Globus pallidus (tissue), 1 donor: ENCODE data around the gene IDH3B.
"Not testable (repeated sequence)": the region's sequence is repeated elsewhere in the genome, so short reads cannot be mapped to it uniquely, and the experiment has no call there.

Experiments used
- DNase-seq: peaks from one replicate; pipeline ENCODE4 v3.0.0-alpha.2; 2015; ENCODE audit warnings: low spot score

Gene IDH3B

GRCh38 chr20:2694519-2694918, 30.5 kb upstream of the IDH3B start:
- DNase-seq: no peak

DNA sequence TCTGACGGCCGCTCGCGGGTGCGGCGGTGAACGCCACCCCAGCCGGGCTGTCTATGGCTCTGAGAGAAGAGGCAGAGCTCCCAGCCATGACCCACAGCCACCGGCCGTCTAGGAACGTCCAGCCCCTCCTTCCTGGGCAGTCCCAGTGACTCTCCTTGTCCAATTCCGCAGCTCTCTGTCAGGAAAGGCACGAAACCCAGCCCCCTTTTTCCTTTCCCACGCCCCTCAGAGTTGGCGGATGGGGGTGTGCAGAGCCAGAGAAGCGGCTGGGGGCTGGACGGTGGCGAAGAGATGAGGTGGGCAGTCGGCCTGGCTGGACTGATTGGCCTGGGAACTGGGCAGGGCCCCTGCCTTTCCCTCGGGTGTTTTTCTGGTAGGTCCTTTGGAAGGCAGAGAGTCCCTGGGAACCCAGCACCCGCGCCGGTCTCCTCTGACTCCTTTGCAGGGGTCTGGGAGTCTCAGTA, 30.0 kb upstream of the IDH3B start:
- no peak for DNase-seq

GRCh38 chr20:2693286-2694007, 29.4 kb upstream of the IDH3B start:
- DNase-seq: peak; percentile 66

DNA sequence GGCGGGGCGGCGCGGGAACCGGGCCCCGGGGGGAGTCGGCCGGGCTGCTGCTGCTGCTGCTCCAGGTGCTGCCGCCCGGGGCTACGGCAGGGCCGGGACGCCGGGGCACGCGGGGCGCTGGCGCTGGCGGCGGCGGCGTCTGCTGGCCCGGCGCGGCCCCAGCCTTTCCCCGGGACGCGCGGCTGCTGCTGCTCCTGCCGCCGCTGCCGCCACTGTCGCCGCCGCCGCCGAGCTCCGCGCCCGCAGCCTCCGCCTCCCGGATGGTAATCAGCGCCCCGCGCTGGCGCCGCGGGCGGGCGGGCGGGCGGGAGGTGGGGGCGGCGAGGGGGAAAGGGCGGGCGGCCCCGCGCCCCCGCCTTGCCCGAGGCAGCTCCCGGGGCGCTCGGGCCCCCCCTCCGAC, 28.9 kb upstream of the IDH3B start:
- no peak for DNase-seq

GRCh38 chr20:2692036-2692885, 28.2 kb upstream of the IDH3B start, which contains the start of gene EBF4:
EBF4 (plus strand) TSS chr20:2692780; CDS start chr20:2693646, 866 bp downstream.
- peak; percentile 53 for DNase-seq

- DNase-seq: peak; percentile 13
Measured at GRCh38 chr20:2691663-2692035, 27.6 kb upstream of the IDH3B start.

DNA sequence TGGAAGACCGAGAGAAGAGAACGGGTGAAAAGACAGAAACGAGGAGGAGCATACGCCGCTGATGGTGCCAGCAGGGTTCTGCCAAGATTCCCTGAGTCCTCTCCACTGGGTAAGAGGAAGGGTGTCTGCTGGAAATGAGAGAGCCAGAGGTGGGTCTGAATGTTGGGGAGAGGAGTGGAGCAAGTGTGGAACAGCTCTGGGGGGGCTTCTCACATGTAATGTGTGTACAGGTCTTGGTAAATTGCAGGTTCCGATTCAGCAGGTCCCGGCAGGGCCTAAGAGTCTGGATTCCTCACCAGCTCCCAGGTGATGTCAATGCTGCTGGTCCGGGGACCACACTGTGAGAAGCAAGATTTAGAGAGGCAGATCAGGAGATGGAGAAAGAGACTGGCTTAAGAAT, 27.1 kb upstream of the IDH3B start:
- DNase-seq: no peak

DNA sequence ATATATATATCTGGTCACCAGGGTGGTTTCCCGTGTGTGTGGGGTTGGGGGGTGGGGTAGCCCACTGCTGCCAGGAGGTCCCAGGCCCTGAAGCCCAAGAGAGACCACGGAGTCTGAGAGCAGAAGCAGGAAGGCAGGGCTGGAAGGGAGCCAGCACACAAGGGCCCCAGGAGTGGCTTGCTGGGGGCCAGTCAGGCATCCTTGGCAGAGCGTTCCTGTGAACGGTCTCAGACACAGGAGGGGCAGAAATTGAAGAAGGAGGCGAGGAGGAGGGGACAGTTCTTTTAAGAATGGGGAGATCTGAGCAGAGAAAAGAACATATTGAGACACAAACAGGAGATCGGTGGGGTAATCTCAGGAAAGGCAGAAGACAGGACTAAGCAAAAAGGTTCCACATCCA, 26.7 kb upstream of the IDH3B start:
- DNase-seq: no peak

DNA sequence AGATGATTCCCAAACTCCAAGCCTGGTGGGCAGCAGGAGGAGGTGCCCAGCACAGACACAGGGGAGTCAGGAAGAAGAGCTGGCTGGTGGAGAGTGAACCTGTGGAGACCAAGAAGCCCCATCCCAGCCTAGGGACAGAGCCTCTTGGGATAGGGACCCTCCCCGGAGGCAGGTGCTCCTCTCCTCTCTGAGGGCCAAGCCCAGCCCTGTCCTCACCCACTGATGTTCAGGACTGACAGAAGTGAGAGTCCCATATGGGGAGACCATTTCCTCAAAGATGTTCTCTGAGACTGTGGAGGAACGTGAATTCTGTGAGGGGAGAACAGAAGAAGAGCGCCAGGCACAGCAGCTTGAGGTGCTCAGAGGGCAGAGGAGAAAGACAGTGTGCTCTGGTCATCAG, 26.2 kb upstream of the IDH3B start:
- DNase-seq: no peak

DNA sequence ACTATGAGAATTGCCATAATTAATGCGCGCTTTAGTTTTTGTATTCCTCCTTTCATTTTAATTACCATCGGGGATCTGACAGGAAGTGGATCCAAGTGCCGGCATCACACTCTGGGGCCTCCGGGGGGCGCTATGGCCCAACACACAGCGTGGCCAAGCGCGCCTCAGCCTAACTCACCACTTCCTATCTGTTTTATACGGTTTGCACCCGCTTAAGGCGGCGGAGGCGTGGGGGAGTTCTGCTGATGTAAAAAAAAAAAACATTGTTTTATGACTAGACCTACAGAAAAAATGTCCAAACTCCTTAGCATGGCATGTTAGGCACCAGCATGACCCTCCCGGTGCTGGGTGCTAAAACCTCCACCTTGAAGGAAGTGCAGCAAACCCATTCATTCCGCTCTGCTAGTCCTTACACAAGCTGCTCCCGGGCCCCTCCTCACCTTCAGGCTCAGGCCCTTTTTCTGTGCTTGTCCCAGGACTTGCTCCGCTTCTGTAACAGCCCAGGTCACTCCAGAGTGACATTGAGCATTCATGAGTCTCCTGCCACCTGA, 24.1 kb upstream of the IDH3B start:
- peak; percentile 51 for DNase-seq

- no peak for DNase-seq
Measured at GRCh38 chr20:2687514-2687913, 23.5 kb upstream of the IDH3B start.

DNA sequence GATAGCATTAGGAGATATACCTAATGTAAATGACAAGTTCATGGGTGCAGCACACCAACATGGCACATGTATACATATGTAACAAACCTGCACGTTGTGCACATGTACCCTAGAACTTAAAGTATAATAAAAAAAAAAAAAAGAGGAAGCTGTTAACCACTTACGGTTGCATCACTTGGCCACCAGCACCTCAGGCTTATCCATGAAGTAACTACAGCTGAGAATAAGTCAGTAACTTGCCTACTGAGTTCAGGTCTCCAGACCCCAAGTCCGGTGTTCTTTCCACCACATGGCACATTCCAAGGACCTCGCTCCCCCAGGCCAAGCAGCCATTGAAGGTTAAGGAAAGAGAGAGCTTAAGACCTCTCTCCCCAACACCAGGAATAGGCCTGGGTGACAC, 20.8 kb upstream of the IDH3B start:
- DNase-seq: not testable (repeated sequence)

- DNase-seq: not testable (repeated sequence)
Measured at GRCh38 chr20:2682040-2682439, 18.0 kb upstream of the IDH3B start.

DNA sequence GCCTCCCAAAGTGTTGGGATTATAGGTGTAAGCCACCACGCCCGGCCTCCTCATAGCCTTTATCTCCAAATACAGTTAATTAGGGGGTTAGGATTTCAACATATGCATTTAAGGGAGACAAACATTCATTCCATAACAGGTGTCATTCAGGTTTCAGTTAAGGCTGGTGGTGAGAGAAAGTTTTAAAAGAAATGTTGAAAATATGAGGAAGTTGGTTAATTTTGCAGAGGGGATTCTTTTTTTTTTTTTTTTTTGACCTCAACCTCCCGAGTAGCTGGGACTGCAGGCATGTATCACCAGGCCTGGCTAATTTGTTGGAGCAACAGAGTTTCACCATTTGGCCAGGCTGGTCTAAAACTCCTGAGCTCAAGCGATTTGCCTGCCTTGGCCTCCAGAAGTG, 16.0 kb upstream of the IDH3B start:
- DNase-seq: no peak

DNA sequence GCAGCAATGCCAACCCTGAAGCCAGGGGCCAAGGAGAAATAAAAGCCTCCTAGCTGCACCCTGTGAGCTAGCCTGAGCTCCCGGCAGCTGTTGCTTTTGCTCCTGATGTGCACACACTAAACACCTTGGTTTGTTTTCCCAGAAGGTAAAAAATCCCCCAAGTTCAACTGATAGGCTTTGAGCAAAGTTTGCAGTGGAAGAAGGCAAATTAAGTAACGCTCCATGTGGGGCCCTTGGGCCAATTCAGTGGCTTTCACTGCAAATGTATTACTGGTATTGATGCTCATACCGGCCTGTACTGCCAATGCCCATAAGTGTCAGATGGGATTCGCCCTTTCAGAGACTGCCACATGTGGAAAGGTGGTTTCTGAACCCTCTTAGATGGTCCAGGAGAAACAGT, 9.4 kb upstream of the IDH3B start:
- no peak for DNase-seq

- DNase-seq: no peak
Measured at GRCh38 chr20:2672446-2672845, 8.4 kb upstream of the IDH3B start.

- DNase-seq: no peak
Measured at GRCh38 chr20:2671977-2672376, 8.0 kb upstream of the IDH3B start.

GRCh38 chr20:2663364-2663886, 591 bp downstream of the IDH3B start:
- DNase-seq: no peak

GRCh38 chr20:2659547-2659946, 4.5 kb downstream of the IDH3B start:
- no peak for DNase-seq

DNA sequence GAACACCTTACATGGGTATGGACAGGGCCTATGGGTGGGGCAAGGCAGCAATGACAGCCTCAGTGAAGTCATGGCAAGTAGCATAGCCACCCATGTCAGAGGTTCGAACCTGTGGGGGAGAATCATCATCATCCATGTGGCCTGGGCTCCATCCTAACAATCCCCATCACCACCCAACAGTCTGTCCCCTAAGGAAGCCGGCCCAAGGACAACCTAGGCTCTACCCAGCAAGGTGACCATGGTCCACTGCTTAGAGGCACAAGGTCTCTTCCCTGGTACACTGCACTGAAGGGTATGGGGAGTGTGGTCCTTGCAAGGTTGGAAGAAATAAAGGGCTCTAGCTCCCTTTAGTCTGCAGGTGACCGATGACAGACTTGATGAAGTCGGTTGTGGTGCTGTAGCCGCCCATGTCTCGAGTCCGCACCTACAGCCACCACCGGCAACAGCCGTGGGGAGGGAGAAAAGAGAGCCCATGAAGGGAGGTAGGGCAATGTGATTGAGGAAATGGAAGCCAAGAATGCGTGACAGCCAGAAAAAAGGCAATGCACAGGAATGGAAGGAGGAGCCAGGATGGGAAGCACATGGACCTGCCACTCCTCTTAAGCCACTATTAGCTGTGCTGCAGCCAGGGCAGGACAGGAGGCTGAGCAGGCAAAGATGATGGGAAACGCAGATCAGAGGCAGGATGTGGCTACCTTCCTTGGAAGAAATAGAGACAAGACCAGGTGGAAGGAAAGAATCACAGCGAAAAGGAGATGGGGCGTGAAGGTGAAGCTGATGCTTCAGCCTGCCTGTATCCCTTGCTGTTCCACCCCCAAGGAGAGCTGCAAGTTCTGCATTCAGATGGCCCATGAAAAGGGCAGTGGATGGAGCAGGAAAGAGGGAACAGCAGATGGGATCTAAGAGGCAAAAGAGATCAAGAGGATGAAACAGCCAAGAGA, 5.3 kb downstream of the IDH3B start:
- DNase-seq: no peak

GRCh38 chr20:2657674-2658073, 6.3 kb downstream of the IDH3B start:
- DNase-seq: no peak

GRCh38 chr20:2657241-2657640, 6.8 kb downstream of the IDH3B start:
- DNase-seq: no peak
